GM23338 (cell line): ENCODE data around the gene CRB2. TPM values are rescaled to one million over a fixed set of nuclear protein-coding genes. Genes with fewer than 3 reads are reported as not detected.

Source experiments
- ATAC-seq: fragments of 200-7000 bp; cut with Tn5 transposase; 3 replicates; pipeline ENCODE4 v1.9.1; 2020
- DNase-seq: peaks from one replicate; pipeline ENCODE4 v3.0.0-alpha.2; 2015; ENCODE audit warnings: low spot score
- H2AFZ ChIP-seq: fragments of 200-600 bp; sonication (generic); 2 replicates; pipeline ENCODE4 v1.8.0; 2016; ENCODE audit warnings: antibody characterized with exemption, mild to moderate bottlenecking, moderate library complexity
- H3F3A ChIP-seq: fragments of 200-600 bp; sonication (generic); replicated peaks from 2 replicates; pipeline ENCODE4 v1.8.0; 2017; ENCODE audit warnings: antibody characterized with exemption, mixed run types, low read depth
- H3K27ac ChIP-seq: fragments of 200-600 bp; sonication (generic); 2 replicates; pipeline ENCODE4 v1.6.1; 2016; ENCODE audit warnings: low read depth
- H3K27me3 ChIP-seq: fragments of 200-600 bp; sonication (generic); 2 replicates; pipeline ENCODE4 v1.8.0; 2016; ENCODE audit warnings: mild to moderate bottlenecking, mixed run types, moderate library complexity; ENCODE audit not compliant: insufficient read depth
- H3K36me3 ChIP-seq: fragments of 200-600 bp; sonication (generic); 2 replicates; pipeline ENCODE4 v1.8.0; 2016; ENCODE audit warnings: mild to moderate bottlenecking; ENCODE audit not compliant: insufficient read depth
- H3K4me1 ChIP-seq: fragments of 200-600 bp; sonication (generic); 2 replicates; pipeline ENCODE4 v1.8.0; 2016; ENCODE audit warnings: mild to moderate bottlenecking, moderate library complexity; ENCODE audit not compliant: insufficient read depth
- H3K4me2 ChIP-seq: fragments of 200-600 bp; sonication (generic); 2 replicates; pipeline ENCODE4 v1.7.1; 2017; ENCODE audit warnings: mixed run types
- H3K4me3 ChIP-seq: fragments of 200-600 bp; sonication (generic); 2 replicates; pipeline ENCODE4 v1.6.1; 2016; ENCODE audit warnings: mixed run types
- H3K79me2 ChIP-seq: fragments of 200-600 bp; sonication (generic); replicated peaks from 2 replicates; pipeline ENCODE4 v1.8.0; 2017; ENCODE audit warnings: mild to moderate bottlenecking; ENCODE audit not compliant: insufficient read depth
- H3K9me2 ChIP-seq: fragments of 200-600 bp; sonication (generic); 2 replicates; pipeline ENCODE4 v1.8.0; 2017; ENCODE audit not compliant: insufficient read depth
- H4K20me1 ChIP-seq: fragments of 200-600 bp; sonication (generic); replicated peaks from 2 replicates; pipeline ENCODE4 v1.8.0; 2017; ENCODE audit warnings: mild to moderate bottlenecking; ENCODE audit not compliant: insufficient read depth
- H3K27ac Mint-ChIP-seq: 2 replicates; pipeline ENCODE4 v1.8.0; 2020; ENCODE audit warnings: inconsistent platforms, mild to moderate bottlenecking, moderate library complexity, mixed read lengths
- H3K27me3 Mint-ChIP-seq: 3 replicates; pipeline ENCODE4 v1.8.0; 2022; ENCODE audit warnings: low read depth, mild to moderate bottlenecking, moderate library complexity, mixed read lengths, inconsistent platforms; ENCODE audit not compliant: insufficient read depth, poor library complexity
- H3K36me3 Mint-ChIP-seq: 3 replicates; pipeline ENCODE4 v1.8.0; 2021; ENCODE audit warnings: low read depth, mild to moderate bottlenecking, inconsistent platforms, moderate library complexity, mixed read lengths
- H3K4me1 Mint-ChIP-seq: 3 replicates; pipeline ENCODE4 v1.8.0; 2020; ENCODE audit warnings: mild to moderate bottlenecking, inconsistent platforms, mixed read lengths
- H3K4me3 Mint-ChIP-seq: 3 replicates; pipeline ENCODE4 v1.8.0; 2021; ENCODE audit warnings: moderate library complexity, mild to moderate bottlenecking, inconsistent platforms, mixed read lengths
- H3K9me3 Mint-ChIP-seq: 3 replicates; pipeline ENCODE4 v1.8.0; 2020; ENCODE audit warnings: moderate library complexity, mild to moderate bottlenecking, inconsistent platforms, mixed read lengths
- CREB1 ChIP-seq: fragments of 250-450 bp; sonication (Bioruptor Pico); IDR thresholded peaks from 2 replicates; pipeline ENCODE4 v1.5.0; 2020; ENCODE audit warnings: low read depth, mild to moderate bottlenecking, moderate library complexity
- EZH2 ChIP-seq: fragments of 200-600 bp; sonication (generic); IDR thresholded peaks from one replicate; pipeline ENCODE4 v1.8.0; 2017; ENCODE audit warnings: antibody characterized with exemption, mild to moderate bottlenecking, low read depth; ENCODE audit not compliant: unreplicated experiment
- EZH2phosphoT487 ChIP-seq: fragments of 200-600 bp; sonication (generic); IDR thresholded peaks from one replicate; pipeline ENCODE4 v1.8.1; 2018; ENCODE audit warnings: antibody characterized with exemption; ENCODE audit not compliant: unreplicated experiment
- JUNB ChIP-seq: IDR thresholded peaks from one replicate; pipeline ENCODE4 v1.6.1; 2016; ENCODE audit warnings: antibody characterized with exemption; ENCODE audit not compliant: unreplicated experiment
- NANOG ChIP-seq: IDR thresholded peaks from 2 replicates; pipeline ENCODE4 v1.6.1; 2016; ENCODE audit warnings: antibody characterized with exemption, borderline replicate concordance
- POLR2AphosphoS5 ChIP-seq: IDR thresholded peaks from 2 replicates; pipeline ENCODE4 v1.6.1; 2016; ENCODE audit warnings: antibody characterized with exemption, low read depth
- STAT1 ChIP-seq: IDR thresholded peaks from one replicate; pipeline ENCODE4 v1.6.1; 2016; ENCODE audit warnings: antibody characterized with exemption; ENCODE audit not compliant: unreplicated experiment
- ZNF114 ChIP-seq: fragments of 250-450 bp; sonication (Bioruptor Pico); IDR thresholded peaks from 2 replicates; pipeline ENCODE4 v1.5.0; 2020; ENCODE audit warnings: mild to moderate bottlenecking, moderate library complexity
- ZNF331 ChIP-seq: fragments of 250-450 bp; sonication (Bioruptor Pico); IDR thresholded peaks from 2 replicates; pipeline ENCODE4 v1.5.0; 2020; ENCODE audit warnings: low read depth, mild to moderate bottlenecking, moderate library complexity
- polyA plus RNA-seq: library from polyadenylated mRNA; unstranded; fragments of >200 nt; fragmentation: Nextera tagmentation; extraction: Ambion mirVana; gene quantifications from 2 replicates; pipeline ENCODE4 v1.2.1, GENCODE V29; 2016
- total RNA-seq: library from RNA; depleted of rRNA; stranded (reverse); fragments of >200 nt; shearing (Covaris generic); gene quantifications from 2 replicates; pipeline ENCODE4 v1.2.3, GENCODE V29; 2014
- TF ChIP-seq, protein P1 (sequence below): IDR thresholded peaks from one replicate; pipeline ENCODE4 v1.6.1; 2018; ENCODE audit warnings: antibody characterized with exemption; ENCODE audit not compliant: unreplicated experiment
- TF ChIP-seq, protein P2 (sequence below): IDR thresholded peaks from 2 replicates; pipeline ENCODE4 v1.6.1; 2016; ENCODE audit warnings: antibody characterized with exemption
- TF ChIP-seq, protein P3 (sequence below): fragments of 250-450 bp; sonication (Bioruptor Pico); IDR thresholded peaks from 2 replicates; pipeline ENCODE4 v1.5.0; 2020; ENCODE audit warnings: mild to moderate bottlenecking, moderate library complexity
- TF ChIP-seq, protein P4 (sequence below), 2 experiments: fragments of 200-600 bp in 1 of 2; sonication (generic) in 1 of 2; conservative IDR thresholded peaks; 2 replicates each; pipeline versions ENCODE4 v1.5.1 to v1.6.1; 2016 to 2017; ENCODE audit warnings: antibody characterized with exemption in 2 of 2, low read depth in 2 of 2, mild to moderate bottlenecking in 2 of 2, moderate library complexity in 1 of 2

Gene CRB2
- total and polyA plus RNA-seq, 2 experiments from 2014 or later, result 0.34 to 10.2 TPM

DNA sequence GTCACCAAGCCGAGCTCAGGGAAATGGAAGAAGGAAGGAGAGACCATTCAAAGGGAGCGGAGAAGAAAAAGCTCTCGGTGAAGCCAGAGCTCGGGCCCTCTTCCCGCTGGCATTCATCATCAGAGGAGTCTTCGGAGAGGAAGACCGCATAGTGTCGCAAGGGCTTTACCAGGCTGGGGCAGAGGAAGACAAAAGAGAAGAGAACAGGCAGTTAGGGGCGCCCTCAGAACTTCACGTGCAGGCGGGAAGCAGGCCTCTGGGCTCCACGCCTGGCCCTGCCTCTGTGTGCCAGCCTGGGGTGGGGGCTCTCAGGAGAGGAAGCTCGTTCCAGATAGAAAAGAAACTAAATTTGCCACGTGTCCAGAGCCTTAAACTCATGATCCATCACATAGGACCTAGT lies 31.7 kb downstream of the CRB2 start:
- H3K4me3 ChIP-seq, result no peak overlapping the region
- H3K79me2 ChIP-seq, result no peaks in the 10 kb centered on the region
- no peaks in the 10 kb centered on the region; the same call in 2 of the 3 replicates for H3K9me3 Mint-ChIP-seq
- H3K27ac ChIP-seq, result no peak overlapping the region
- H3K4me1 ChIP-seq, result no peaks in the 10 kb centered on the region; the same call in 1 of the 2 replicates
- no peak overlapping the region for H3K27ac Mint-ChIP-seq
- no peaks in the 10 kb centered on the region for H3K36me3 ChIP-seq
- TF ChIP-seq NANOG (no peak), CREB1 (CRISPR knock-in tag) (no peak), STAT1 (no peak), POLR2AphosphoS5 (no peak), ZNF114 (CRISPR knock-in tag) (no peak), JUNB (no peak), EZH2 (no peak), ZNF331 (CRISPR knock-in tag) (no peak), EZH2phosphoT487 (no peak)
- TF ChIP-seq, protein P1, sequence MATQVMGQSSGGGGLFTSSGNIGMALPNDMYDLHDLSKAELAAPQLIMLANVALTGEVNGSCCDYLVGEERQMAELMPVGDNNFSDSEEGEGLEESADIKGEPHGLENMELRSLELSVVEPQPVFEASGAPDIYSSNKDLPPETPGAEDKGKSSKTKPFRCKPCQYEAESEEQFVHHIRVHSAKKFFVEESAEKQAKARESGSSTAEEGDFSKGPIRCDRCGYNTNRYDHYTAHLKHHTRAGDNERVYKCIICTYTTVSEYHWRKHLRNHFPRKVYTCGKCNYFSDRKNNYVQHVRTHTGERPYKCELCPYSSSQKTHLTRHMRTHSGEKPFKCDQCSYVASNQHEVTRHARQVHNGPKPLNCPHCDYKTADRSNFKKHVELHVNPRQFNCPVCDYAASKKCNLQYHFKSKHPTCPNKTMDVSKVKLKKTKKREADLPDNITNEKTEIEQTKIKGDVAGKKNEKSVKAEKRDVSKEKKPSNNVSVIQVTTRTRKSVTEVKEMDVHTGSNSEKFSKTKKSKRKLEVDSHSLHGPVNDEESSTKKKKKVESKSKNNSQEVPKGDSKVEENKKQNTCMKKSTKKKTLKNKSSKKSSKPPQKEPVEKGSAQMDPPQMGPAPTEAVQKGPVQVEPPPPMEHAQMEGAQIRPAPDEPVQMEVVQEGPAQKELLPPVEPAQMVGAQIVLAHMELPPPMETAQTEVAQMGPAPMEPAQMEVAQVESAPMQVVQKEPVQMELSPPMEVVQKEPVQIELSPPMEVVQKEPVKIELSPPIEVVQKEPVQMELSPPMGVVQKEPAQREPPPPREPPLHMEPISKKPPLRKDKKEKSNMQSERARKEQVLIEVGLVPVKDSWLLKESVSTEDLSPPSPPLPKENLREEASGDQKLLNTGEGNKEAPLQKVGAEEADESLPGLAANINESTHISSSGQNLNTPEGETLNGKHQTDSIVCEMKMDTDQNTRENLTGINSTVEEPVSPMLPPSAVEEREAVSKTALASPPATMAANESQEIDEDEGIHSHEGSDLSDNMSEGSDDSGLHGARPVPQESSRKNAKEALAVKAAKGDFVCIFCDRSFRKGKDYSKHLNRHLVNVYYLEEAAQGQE, result no peak
- TF ChIP-seq, protein P2, sequence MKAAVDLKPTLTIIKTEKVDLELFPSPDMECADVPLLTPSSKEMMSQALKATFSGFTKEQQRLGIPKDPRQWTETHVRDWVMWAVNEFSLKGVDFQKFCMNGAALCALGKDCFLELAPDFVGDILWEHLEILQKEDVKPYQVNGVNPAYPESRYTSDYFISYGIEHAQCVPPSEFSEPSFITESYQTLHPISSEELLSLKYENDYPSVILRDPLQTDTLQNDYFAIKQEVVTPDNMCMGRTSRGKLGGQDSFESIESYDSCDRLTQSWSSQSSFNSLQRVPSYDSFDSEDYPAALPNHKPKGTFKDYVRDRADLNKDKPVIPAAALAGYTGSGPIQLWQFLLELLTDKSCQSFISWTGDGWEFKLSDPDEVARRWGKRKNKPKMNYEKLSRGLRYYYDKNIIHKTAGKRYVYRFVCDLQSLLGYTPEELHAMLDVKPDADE, result no peak
- TF ChIP-seq, protein P3, sequence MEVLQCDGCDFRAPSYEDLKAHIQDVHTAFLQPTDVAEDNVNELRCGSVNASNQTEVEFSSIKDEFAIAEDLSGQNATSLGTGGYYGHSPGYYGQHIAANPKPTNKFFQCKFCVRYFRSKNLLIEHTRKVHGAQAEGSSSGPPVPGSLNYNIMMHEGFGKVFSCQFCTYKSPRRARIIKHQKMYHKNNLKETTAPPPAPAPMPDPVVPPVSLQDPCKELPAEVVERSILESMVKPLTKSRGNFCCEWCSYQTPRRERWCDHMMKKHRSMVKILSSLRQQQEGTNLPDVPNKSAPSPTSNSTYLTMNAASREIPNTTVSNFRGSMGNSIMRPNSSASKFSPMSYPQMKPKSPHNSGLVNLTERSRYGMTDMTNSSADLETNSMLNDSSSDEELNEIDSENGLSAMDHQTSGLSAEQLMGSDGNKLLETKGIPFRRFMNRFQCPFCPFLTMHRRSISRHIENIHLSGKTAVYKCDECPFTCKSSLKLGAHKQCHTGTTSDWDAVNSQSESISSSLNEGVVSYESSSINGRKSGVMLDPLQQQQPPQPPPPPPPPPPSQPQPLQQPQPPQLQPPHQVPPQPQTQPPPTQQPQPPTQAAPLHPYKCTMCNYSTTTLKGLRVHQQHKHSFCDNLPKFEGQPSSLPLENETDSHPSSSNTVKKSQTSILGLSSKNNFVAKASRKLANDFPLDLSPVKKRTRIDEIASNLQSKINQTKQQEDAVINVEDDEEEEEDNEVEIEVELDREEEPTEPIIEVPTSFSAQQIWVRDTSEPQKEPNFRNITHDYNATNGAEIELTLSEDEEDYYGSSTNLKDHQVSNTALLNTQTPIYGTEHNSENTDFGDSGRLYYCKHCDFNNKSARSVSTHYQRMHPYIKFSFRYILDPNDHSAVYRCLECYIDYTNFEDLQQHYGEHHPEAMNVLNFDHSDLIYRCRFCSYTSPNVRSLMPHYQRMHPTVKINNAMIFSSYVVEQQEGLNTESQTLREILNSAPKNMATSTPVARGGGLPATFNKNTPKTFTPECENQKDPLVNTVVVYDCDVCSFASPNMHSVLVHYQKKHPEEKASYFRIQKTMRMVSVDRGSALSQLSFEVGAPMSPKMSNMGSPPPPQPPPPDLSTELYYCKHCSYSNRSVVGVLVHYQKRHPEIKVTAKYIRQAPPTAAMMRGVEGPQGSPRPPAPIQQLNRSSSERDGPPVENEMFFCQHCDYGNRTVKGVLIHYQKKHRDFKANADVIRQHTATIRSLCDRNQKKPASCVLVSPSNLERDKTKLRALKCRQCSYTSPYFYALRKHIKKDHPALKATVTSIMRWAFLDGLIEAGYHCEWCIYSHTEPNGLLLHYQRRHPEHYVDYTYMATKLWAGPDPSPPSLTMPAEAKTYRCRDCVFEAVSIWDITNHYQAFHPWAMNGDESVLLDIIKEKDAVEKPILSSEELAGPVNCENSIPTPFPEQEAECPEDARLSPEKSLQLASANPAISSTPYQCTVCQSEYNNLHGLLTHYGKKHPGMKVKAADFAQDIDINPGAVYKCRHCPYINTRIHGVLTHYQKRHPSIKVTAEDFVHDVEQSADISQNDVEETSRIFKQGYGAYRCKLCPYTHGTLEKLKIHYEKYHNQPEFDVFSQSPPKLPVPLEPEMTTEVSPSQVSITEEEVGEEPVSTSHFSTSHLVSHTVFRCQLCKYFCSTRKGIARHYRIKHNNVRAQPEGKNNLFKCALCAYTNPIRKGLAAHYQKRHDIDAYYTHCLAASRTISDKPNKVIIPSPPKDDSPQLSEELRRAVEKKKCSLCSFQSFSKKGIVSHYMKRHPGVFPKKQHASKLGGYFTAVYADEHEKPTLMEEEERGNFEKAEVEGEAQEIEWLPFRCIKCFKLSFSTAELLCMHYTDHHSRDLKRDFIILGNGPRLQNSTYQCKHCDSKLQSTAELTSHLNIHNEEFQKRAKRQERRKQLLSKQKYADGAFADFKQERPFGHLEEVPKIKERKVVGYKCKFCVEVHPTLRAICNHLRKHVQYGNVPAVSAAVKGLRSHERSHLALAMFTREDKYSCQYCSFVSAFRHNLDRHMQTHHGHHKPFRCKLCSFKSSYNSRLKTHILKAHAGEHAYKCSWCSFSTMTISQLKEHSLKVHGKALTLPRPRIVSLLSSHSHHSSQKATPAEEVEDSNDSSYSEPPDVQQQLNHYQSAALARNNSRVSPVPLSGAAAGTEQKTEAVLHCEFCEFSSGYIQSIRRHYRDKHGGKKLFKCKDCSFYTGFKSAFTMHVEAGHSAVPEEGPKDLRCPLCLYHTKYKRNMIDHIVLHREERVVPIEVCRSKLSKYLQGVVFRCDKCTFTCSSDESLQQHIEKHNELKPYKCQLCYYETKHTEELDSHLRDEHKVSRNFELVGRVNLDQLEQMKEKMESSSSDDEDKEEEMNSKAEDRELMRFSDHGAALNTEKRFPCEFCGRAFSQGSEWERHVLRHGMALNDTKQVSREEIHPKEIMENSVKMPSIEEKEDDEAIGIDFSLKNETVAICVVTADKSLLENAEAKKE, result no peak
- TF ChIP-seq, protein P4, sequence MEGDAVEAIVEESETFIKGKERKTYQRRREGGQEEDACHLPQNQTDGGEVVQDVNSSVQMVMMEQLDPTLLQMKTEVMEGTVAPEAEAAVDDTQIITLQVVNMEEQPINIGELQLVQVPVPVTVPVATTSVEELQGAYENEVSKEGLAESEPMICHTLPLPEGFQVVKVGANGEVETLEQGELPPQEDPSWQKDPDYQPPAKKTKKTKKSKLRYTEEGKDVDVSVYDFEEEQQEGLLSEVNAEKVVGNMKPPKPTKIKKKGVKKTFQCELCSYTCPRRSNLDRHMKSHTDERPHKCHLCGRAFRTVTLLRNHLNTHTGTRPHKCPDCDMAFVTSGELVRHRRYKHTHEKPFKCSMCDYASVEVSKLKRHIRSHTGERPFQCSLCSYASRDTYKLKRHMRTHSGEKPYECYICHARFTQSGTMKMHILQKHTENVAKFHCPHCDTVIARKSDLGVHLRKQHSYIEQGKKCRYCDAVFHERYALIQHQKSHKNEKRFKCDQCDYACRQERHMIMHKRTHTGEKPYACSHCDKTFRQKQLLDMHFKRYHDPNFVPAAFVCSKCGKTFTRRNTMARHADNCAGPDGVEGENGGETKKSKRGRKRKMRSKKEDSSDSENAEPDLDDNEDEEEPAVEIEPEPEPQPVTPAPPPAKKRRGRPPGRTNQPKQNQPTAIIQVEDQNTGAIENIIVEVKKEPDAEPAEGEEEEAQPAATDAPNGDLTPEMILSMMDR (conservative IDR thresholded peaks at IDR 0.05; ENCODE audit: low read depth in 2 of 2), result no peak
- H3K4me3 Mint-ChIP-seq, result no peak overlapping the region
- no peaks in the 10 kb centered on the region for H3K36me3 Mint-ChIP-seq
- H3K4me2 ChIP-seq, result no peak overlapping the region
- peaks cover 3% of the 10 kb centered on the region; the same call in 1 of the 2 replicates for H3F3A ChIP-seq
- ATAC-seq (no peak), DNase-seq (no peak)
- H3K4me1 Mint-ChIP-seq, result peaks cover 10% of the 10 kb centered on the region
- no peaks in the 10 kb centered on the region; the same call in 1 of the 2 replicates for H4K20me1 ChIP-seq
- no peaks in the 10 kb centered on the region for H3K27me3 ChIP-seq
- no peaks in the 10 kb centered on the region for H3K9me2 ChIP-seq
- H2AFZ ChIP-seq, result no peak overlapping the region
- peaks cover 20% of the 10 kb centered on the region for H3K27me3 Mint-ChIP-seq
